B cell (primary cell): ENCODE results near the gene THY1.

ENCODE experiments used
- EZH2 ChIP-seq: IDR thresholded peaks from 2 replicates; pipeline ENCODE4 v1.6.1; 2012; ENCODE audit warnings: borderline replicate concordance, low read depth, mild to moderate bottlenecking, moderate library complexity, low read length; ENCODE audit not compliant: insufficient read depth, poor library complexity, severe bottlenecking
- TF ChIP-seq, protein P1 (sequence below): fragments of 200-600 bp; IDR thresholded peaks from one replicate; pipeline ENCODE4 v1.8.0; 2022; ENCODE audit warnings: antibody characterized with exemption, mild to moderate bottlenecking

- TF ChIP-seq, protein P1, sequence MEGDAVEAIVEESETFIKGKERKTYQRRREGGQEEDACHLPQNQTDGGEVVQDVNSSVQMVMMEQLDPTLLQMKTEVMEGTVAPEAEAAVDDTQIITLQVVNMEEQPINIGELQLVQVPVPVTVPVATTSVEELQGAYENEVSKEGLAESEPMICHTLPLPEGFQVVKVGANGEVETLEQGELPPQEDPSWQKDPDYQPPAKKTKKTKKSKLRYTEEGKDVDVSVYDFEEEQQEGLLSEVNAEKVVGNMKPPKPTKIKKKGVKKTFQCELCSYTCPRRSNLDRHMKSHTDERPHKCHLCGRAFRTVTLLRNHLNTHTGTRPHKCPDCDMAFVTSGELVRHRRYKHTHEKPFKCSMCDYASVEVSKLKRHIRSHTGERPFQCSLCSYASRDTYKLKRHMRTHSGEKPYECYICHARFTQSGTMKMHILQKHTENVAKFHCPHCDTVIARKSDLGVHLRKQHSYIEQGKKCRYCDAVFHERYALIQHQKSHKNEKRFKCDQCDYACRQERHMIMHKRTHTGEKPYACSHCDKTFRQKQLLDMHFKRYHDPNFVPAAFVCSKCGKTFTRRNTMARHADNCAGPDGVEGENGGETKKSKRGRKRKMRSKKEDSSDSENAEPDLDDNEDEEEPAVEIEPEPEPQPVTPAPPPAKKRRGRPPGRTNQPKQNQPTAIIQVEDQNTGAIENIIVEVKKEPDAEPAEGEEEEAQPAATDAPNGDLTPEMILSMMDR: no peak
- no peak for TF ChIP-seq EZH2
These were observed 38.4 kb upstream of the THY1 start for GRCh38 chr11:119461229-119461963.
